GM12801 (cell line): ENCODE results near the gene INPP5D.

Experiments used
- TF ChIP-seq, protein P1 (sequence below): IDR thresholded peaks from one replicate; pipeline ENCODE4 v1.5.1; 2011; ENCODE audit warnings: control low read depth; ENCODE audit not compliant: insufficient read length; ENCODE audit errors: extremely low read depth

The INPP5D gene

DNA sequence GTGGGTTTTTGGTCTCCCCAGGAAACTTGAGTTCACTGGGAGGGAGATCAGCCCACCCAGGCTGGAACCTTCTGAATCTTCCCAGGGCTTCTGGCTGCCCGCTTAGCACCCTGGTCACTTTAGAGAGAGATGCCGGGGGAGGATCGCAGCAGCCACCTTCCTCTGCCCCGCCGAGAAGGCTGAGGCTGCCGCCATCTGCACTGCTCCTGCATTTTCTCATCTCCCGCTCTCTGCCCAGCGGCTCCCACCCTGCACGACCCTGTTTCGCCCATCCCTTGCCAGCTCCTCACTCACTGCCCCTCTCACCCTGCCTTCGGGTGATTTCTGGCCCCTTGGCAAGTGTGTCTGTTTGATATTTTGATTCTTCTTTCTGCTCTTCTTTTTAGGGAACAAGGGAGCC is 108.8 kb downstream of the INPP5D start:
- TF ChIP-seq, protein P1, sequence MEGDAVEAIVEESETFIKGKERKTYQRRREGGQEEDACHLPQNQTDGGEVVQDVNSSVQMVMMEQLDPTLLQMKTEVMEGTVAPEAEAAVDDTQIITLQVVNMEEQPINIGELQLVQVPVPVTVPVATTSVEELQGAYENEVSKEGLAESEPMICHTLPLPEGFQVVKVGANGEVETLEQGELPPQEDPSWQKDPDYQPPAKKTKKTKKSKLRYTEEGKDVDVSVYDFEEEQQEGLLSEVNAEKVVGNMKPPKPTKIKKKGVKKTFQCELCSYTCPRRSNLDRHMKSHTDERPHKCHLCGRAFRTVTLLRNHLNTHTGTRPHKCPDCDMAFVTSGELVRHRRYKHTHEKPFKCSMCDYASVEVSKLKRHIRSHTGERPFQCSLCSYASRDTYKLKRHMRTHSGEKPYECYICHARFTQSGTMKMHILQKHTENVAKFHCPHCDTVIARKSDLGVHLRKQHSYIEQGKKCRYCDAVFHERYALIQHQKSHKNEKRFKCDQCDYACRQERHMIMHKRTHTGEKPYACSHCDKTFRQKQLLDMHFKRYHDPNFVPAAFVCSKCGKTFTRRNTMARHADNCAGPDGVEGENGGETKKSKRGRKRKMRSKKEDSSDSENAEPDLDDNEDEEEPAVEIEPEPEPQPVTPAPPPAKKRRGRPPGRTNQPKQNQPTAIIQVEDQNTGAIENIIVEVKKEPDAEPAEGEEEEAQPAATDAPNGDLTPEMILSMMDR: no peak

DNA sequence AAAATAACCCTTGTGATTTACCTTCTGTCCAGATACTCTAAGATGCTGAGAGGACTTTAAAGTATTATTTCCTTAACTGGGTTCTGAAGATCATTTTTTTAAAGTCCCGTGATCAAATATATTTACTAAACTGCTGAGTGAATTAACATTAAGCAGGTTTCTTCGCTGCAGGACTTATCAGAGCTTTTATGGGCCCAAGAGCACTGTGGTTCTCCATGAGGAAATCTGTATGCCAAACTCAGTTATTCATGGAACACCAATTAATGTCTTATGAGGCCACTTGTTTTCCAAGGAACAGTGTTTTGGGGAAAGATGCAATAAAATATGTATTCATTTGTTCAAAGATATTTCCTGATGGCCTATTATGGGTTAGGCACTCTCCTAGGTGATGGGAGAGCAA is 111.2 kb downstream of the INPP5D start:
- TF ChIP-seq, protein P1: no peak

DNA sequence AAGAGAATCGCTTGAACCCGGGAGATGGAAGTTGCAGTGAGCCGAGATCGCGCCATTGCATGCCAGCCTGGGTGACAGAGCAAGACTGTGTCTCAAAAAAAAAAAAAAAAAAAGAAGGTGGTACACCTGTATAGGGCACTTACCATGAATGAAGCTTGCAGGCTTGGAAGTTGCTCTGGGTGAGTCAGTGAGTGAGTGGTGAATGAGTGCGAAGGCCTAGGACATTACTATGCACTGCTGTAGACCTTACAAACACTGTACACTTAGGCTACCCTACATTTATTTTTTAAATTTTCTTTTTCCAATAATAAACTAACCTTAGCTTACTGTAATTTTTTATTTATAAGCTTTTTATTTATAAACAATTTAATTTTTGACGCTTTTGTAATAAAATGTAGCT is 113.0 kb downstream of the INPP5D start:
- TF ChIP-seq, protein P1: no peak

DNA sequence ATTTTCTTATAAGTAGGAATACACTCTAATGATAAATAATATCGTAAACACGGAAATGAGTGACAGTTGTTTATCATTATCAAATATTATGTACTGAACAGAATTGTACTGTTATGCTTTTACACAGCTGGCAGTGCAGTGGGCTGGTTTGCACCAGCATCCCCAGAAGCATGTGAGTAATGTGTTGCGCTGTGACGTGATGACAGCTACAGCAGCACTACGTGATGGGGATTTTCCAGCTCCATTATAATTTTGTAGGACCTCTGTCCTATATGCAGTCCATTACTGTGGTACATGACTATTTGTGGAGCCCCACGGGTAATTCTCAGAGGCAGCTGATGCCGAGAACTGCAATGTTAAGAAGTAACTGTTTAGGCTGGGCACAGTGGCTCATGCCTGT is 114.0 kb downstream of the INPP5D start:
- TF ChIP-seq, protein P1: no peak

DNA sequence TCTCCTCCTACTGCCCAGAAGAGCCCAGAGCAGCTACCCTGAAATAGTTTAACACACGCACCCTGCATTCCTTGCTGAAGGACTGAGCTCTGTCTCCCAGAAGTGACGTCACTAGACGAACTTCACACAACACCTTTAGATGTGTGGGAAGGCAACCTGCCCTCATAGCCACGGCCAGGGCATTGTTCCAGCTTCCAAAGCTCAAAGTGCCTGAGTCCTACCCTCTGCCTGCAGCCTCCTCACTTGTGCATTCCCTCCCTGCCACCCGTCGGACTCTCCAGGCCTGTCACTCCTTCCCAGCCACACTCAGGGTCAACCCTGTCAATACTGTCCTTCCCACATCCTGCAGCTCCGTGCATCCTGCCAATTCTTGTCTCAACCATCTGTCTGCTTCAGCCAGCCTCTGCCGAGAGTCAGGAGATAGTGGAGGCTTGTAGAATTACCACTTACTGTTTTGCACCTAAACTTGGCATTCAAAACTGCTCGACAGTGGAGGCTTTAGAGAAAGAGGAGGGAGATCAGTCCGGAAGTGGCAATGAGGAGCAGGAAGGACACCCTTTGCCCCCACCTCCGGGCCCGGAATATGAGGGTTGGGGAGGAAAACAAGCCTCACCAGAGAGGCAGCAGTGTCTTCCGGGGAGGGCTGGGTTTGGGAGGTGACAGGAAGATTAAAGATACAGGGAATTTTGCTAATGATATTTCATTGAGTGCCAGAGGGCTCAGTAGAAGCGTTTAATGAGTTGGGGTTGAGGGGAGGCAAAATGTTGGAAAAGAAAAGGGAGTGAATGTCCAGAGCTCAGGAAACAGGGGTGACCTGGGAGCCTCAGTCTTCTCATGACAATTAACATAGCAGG is 119.1 kb downstream of the INPP5D start:
- TF ChIP-seq, protein P1: no peak

DNA sequence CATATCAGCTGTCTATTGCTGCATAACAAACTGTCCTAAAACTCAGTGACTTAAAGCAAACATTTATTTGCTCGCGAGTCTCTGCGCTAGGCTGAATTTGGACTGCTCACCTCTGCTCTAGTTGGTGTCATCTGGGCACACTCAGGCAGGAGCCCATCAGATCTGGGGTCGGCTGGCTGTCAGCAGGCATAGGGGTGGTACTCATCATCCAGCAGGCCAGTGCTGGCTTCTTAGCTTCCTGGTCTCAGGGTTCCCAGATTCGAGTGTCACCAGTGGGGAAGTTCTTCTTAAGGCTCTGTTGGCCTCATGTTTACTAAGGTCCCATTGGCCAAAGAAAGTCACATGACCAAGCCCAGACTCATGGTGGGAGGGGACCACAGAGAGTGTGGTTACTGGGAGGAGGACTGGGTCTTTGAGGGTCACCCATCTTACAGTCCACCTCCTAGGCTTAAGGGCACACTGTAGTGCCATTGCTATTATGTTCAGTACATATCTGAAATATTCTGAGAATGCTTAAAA is 119.8 kb downstream of the INPP5D start:
- TF ChIP-seq, protein P1: no peak

DNA sequence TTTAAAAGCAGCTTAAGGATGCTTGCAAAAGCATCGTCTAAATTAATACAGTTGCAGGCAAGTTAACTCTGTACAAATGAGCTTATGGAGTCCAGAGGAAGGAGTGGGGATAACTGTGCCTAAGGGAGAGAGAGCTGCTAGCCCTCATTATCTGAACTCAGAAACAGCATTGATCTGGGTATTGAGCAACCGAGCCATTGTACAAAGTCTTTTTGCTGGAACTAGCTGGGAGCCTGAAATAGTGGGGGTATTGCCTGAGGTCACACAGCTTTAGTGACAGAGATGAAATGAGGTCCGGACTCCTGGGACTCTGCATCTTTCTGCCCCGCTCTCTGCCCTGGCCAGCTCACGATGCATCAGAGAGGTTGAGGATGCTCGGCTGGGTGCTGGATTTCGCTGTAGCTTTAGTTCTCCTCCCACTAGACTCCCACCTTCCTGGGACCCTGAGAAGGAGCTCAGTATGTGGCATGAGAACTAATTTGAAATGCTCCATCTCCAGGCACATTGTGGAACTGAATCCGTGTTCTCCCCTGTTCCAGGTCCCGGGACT is 123.8 kb downstream of the INPP5D start:
- TF ChIP-seq, protein P1: no peak
